Pancreas (tissue), 10 donors: Measurements from ENCODE around the gene FAM193A. TPM values are rescaled to one million over a fixed set of nuclear protein-coding genes. Genes with fewer than 3 reads are reported as not detected.

Experiments
- ATAC-seq, 4 donors: fragments of 200-7000 bp; cut with Tn5 transposase; one replicate each; pipeline versions ENCODE4 v1.8.0 to v1.9.1; 2020; ENCODE audit warnings: mild to moderate bottlenecking in 4 of 4, moderate library complexity in 4 of 4
- DNase-seq, 6 donors: peaks; one replicate each; pipeline ENCODE4 v3.0.0-alpha.2; 2020
- FAIRE-seq: peaks from 2 replicates; lab custom pipeline; 2012; peaks lifted over from hg19 to GRCh38; lab: Jason Lieb, UNC
- H3K27ac ChIP-seq, 4 donors: fragments of 200-600 bp; sonication (generic); 1 replicate in 3 of 4; 2 replicates in 1 of 4; pipeline versions ENCODE4 v1.5.0 to v1.8.0; 2020
- H3K27me3 ChIP-seq, 4 donors: fragments of 200-600 bp; one replicate each; pipeline ENCODE4 v1.8.0; 2021
- H3K36me3 ChIP-seq, 3 donors: fragments of 200-600 bp; sonication (generic) in 1 of 3; one replicate each; pipeline versions ENCODE4 v1.5.0 to v1.8.0; 2020 to 2021
- H3K4me1 ChIP-seq, 3 donors: fragments of 200-600 bp; one replicate each; pipeline ENCODE4 v1.8.0; 2021
- H3K4me3 ChIP-seq, 4 donors: fragments of 200-600 bp; sonication (generic) in 2 of 4; one replicate each; pipeline versions ENCODE4 v1.5.0 to v1.8.0; 2020 to 2021
- H3K9me3 ChIP-seq, 4 donors: fragments of 200-600 bp; one replicate each; pipeline ENCODE4 v1.8.0; 2021
- CTCF ChIP-seq, 4 donors: fragments of 200-600 bp; sonication (generic) in 3 of 4; IDR thresholded peaks; one replicate each; pipeline versions ENCODE4 v1.5.0 to v1.8.0; 2021; ENCODE audit warnings: antibody characterized with exemption in 4 of 4
- WGBS, 2 donors: extraction: QIAGEN DNeasy Blood & Tissue Kit; methylation state at CpG; one replicate each; pipeline ENCODE4 v1.1.7; 2013; 5-methylcytosine and 5-hydroxymethylcytosine counted together
- intact Hi-C, 3 donors: fragments of 100-400 bp; cut with DNase I; formaldehyde crosslinking; loops; one replicate each; pipeline versions ENCODE4 v1.11.1 to v1.14.2; 2022
- polyA plus RNA-seq, 2 donors: library from polyadenylated mRNA; stranded (reverse); fragments of 200-250 nt; gene quantifications; one replicate each; pipeline ENCODE4 v1.2.3, GENCODE V29; 2013
- total RNA-seq, 6 donors: library from RNA; stranded (reverse); fragmentation: NEBNext Ultra II Directional in 4 of 6; extraction: Animal tissue kit (Norgen Biotek cat#: 25700) in 4 of 6; gene quantifications; one replicate each; pipeline versions ENCODE4 v1.2.1 to v1.2.4, GENCODE V29; 2021 to 2023
- donor health status: healthy with polysubstance abuse.
- donor health status: DM: no; HTN: no; CAD: no; lungs with moderate emphysema.
- donor health status: DM: no; HTN: no; CAD: no.
- donor health status: control.
- donor health status: control.
- donor health status: Bipolar disorder and iron deficiency.
- donor health status: DM: yes; HTN: yes; CAD: no.
- donor health status: DM: no; HTN: no; CAD: no.
- donor health status: DM: no; HTN: no; CAD: no.
- donor health status: DM: yes; HTN: yes; CAD: no.

FAM193A gene
- total and polyA plus RNA-seq, 8 donors = 10.1 to 17.0 (median 10.7) TPM

- whole genome bisulfite sequencing, 2 donors = 93 to 97% methylated on average over 4 of the region's 4 CpGs
- H3K27me3 ChIP-seq = no peaks in the 10 kb centered on the region
- FAIRE-seq (no peak), ATAC-seq (no peak), DNase-seq (no peak)
- no peak overlapping the region for H3K4me3 ChIP-seq
- TF ChIP-seq CTCF (IDR thresholded peaks at IDR 0.05) = no peak
- H3K27ac ChIP-seq = no peak overlapping the region
- intact Hi-C loops = no loop called here
- no peaks in the 10 kb centered on the region for H3K36me3 ChIP-seq
- peaks cover 2 to 11% (median 9%) of the 10 kb centered on the region in 3 donors for H3K4me1 ChIP-seq
- H3K9me3 ChIP-seq = no peaks in the 10 kb centered on the region
Measured at GRCh38 chr4:2572866-2573265, 36.4 kb downstream of the FAM193A start.

- no peaks in the 10 kb centered on the region for H3K9me3 ChIP-seq
- H3K36me3 ChIP-seq = no peaks in the 10 kb centered on the region
- FAIRE-seq (no peak), DNase-seq (no peak), ATAC-seq (no peak)
- intact Hi-C loops = no loop called here
- no peak overlapping the region for H3K27ac ChIP-seq
- no peak overlapping the region for H3K4me3 ChIP-seq
- TF ChIP-seq CTCF (IDR thresholded peaks at IDR 0.05) = no peak
- no peaks in the 10 kb centered on the region for H3K27me3 ChIP-seq
- 89 to 90% methylated on average over 7 of the region's 7 CpGs for WGBS, 2 donors
- H3K4me1 ChIP-seq = peaks cover 6 to 11% (median 9%) of the 10 kb centered on the region in 3 donors
Measured at GRCh38 chr4:2574009-2574408, 37.6 kb downstream of the FAM193A start.

- ATAC-seq (peak in 2 of 4 donors; percentile 43 to 63), DNase-seq (no peak), FAIRE-seq (no peak)
- Histone ChIP-seq H3K27me3 (no peaks in the 10 kb centered on the region), H3K27ac (no peak overlapping the region), H3K36me3 (no peaks in the 10 kb centered on the region), H3K9me3 (no peaks in the 10 kb centered on the region), H3K4me3 (no peak overlapping the region), H3K4me1 (peaks cover 6 to 10% (median 9%) of the 10 kb centered on the region in 3 donors)
- no peak for TF ChIP-seq CTCF (IDR thresholded peaks at IDR 0.05)
- intact Hi-C loops = no loop called here
- 81 to 89% methylated on average over 9 of the region's 9 CpGs for WGBS, 2 donors
Measured at GRCh38 chr4:2574863-2575262, 38.4 kb downstream of the FAM193A start.

- H3K4me3 ChIP-seq = no peak overlapping the region
- no peak for TF ChIP-seq CTCF (IDR thresholded peaks at IDR 0.05)
- intact Hi-C loops = no loop called here
- no peak overlapping the region for H3K27ac ChIP-seq
- 94 to 98% methylated on average over 4 of the region's 4 CpGs for WGBS, 2 donors
- DNase-seq (no peak), ATAC-seq (peak in 2 of 4 donors; percentile 12), FAIRE-seq (no peak)
- no peaks in the 10 kb centered on the region for H3K9me3 ChIP-seq
- H3K27me3 ChIP-seq = no peaks in the 10 kb centered on the region
- peaks cover 0 to 9% (median 6%) of the 10 kb centered on the region in 3 donors for H3K4me1 ChIP-seq
- H3K36me3 ChIP-seq = no peaks in the 10 kb centered on the region
Measured at GRCh38 chr4:2576290-2576689, 39.8 kb downstream of the FAM193A start.

GRCh38 chr4:2578106-2578505 lies 41.7 kb downstream of the FAM193A start:
- H3K36me3 ChIP-seq = no peaks in the 10 kb centered on the region
- no peak for ATAC-seq
- intact Hi-C loops = no loop called here
- 87 to 88% methylated on average over 4 of the region's 4 CpGs for WGBS, 2 donors
- no peak overlapping the region for H3K4me3 ChIP-seq
- no peak for DNase-seq
- no peak overlapping the region for H3K27ac ChIP-seq
- H3K27me3 ChIP-seq = no peaks in the 10 kb centered on the region
- H3K4me1 ChIP-seq = peaks cover 9 to 17% (median 15%) of the 10 kb centered on the region in 3 donors
- no peak for FAIRE-seq
- TF ChIP-seq CTCF (IDR thresholded peaks at IDR 0.05) = no peak
- no peaks in the 10 kb centered on the region for H3K9me3 ChIP-seq
